ENCODE data around the gene HOXD1. TPM values are rescaled to one million over a fixed set of nuclear protein-coding genes. Genes with fewer than 3 reads are reported as not detected.

Gene HOXD1
- total RNA-seq, 1 experiment from 2014 or later = not detected

- Histone ChIP-seq H3K79me1 (ENCODE audit: insufficient read depth, low read depth, low read length, poor library complexity, severe bottlenecking) (no peaks in the 10 kb centered on the region), H2BK15ac (ENCODE audit: low read depth, low read length) (no peak overlapping the region), H2BK5ac (ENCODE audit: insufficient read length, low read length) (no peak overlapping the region), H3K14ac (ENCODE audit: insufficient read depth, low read length) (no peak overlapping the region), H3K27ac (ENCODE audit: insufficient read length, low read depth, low read length) (no peak overlapping the region), H4K5ac (ENCODE audit: insufficient read length, low read depth, low read length) (no peak overlapping the region), H2BK20ac (ENCODE audit: low read depth, low read length, poor library complexity, severe bottlenecking) (no peak overlapping the region), H3T11ph (ENCODE audit: low read length) (no peak overlapping the region), H4K91ac (ENCODE audit: insufficient read length, low read depth, low read length) (no peak overlapping the region), H2AFZ (ENCODE audit: low read length) (no peak overlapping the region), H2AK5ac (ENCODE audit: insufficient read length, low read length) (no peak overlapping the region), H4K8ac (replicated peaks; ENCODE audit: insufficient read length, low read depth, low read length) (no peak overlapping the region), H3K79me2 (ENCODE audit: insufficient read depth, low read length) (no peaks in the 10 kb centered on the region), H3K23me2 (ENCODE audit: insufficient read length, low read depth, low read length, poor library complexity, severe bottlenecking) (no peaks in the 10 kb centered on the region), H3K9me3 (ENCODE audit: control insufficient read depth, low read depth, low read length) (no peaks in the 10 kb centered on the region), H3K9ac (ENCODE audit: extremely low read depth, insufficient read length, low read length) (no peak overlapping the region), H3K56ac (ENCODE audit: insufficient read length, low read depth, low read length) (no peak overlapping the region), H4K20me1 (ENCODE audit: control insufficient read depth, insufficient read depth, insufficient read length) (no peaks in the 10 kb centered on the region), H3K4me2 (ENCODE audit: insufficient read depth, insufficient read length, low read length) (no peak overlapping the region), H3K27me3 (ENCODE audit: insufficient read depth, low read length) (no peaks in the 10 kb centered on the region), H3K4ac (ENCODE audit: low read depth, low read length) (no peak overlapping the region), H3K23ac (ENCODE audit: insufficient read length, low read depth, low read length) (no peak overlapping the region), H2BK120ac (ENCODE audit: low read depth, low read length, poor library complexity, severe bottlenecking) (no peak overlapping the region), H3K4me1 (ENCODE audit: insufficient read depth, low read length) (no peaks in the 10 kb centered on the region), H2BK12ac (ENCODE audit: insufficient read length, low read depth, low read length) (no peak overlapping the region), H3K18ac (ENCODE audit: insufficient read length, low read depth, low read length) (no peak overlapping the region)
- Mint-ChIP-seq H3K36me3 (ENCODE audit: insufficient read depth in 1 of 3, low read depth in 3 of 3) (no peaks in the 10 kb centered on the region), H3K9me3 (no peaks in the 10 kb centered on the region), H3K4me3 (no peak overlapping the region), H3K27me3 (ENCODE audit: low read depth) (peaks cover 33% of the 10 kb centered on the region), H3K4me1 (no peaks in the 10 kb centered on the region), H3K27ac (no peak overlapping the region)
- no CpG with 5 or more reads among the region's 2 CpGs for WGBS (ENCODE audit: extremely low coverage, insufficient read length, low lambda C conversion rate)
- TF ChIP-seq, protein P1, sequence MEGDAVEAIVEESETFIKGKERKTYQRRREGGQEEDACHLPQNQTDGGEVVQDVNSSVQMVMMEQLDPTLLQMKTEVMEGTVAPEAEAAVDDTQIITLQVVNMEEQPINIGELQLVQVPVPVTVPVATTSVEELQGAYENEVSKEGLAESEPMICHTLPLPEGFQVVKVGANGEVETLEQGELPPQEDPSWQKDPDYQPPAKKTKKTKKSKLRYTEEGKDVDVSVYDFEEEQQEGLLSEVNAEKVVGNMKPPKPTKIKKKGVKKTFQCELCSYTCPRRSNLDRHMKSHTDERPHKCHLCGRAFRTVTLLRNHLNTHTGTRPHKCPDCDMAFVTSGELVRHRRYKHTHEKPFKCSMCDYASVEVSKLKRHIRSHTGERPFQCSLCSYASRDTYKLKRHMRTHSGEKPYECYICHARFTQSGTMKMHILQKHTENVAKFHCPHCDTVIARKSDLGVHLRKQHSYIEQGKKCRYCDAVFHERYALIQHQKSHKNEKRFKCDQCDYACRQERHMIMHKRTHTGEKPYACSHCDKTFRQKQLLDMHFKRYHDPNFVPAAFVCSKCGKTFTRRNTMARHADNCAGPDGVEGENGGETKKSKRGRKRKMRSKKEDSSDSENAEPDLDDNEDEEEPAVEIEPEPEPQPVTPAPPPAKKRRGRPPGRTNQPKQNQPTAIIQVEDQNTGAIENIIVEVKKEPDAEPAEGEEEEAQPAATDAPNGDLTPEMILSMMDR (conservative IDR thresholded peaks at IDR 0.05) = no peak
- no peak for DNase-seq
These were observed 18.2 kb downstream of the HOXD1 start for GRCh38 chr2:176206682-176207081.
